H1 (cell line): ENCODE measurements around the gene VHLL. TPM values are rescaled to one million over a fixed set of nuclear protein-coding genes. Genes with fewer than 3 reads are reported as not detected.

Experiments used
- CTCF ChIA-PET: fragments of 300-600 bp; sonication (Branson Sonifier 250); formaldehyde crosslinking; loops from one replicate; lab custom pipeline; 2021; ENCODE audit not compliant: partially characterized antibody; lab: Charles Lee
- POLR2A ChIA-PET: fragments of 300-600 bp; sonication (Branson Sonifier 250); formaldehyde crosslinking; loops from one replicate; lab custom pipeline; 2021; ENCODE audit warnings: inconsistent platforms; ENCODE audit not compliant: partially characterized antibody; lab: Charles Lee
- DNase-seq, 2 experiments: peaks; one replicate each; pipeline versions ENCODE4 v3.0.0 to v3.0.0-alpha.2; 2010 to 2022; ENCODE audit warnings: low spot score in 2 of 2, low read depth in 1 of 2, mixed read lengths in 1 of 2
- FAIRE-seq: peaks from 2 replicates; lab custom pipeline; 2011; peaks lifted over from hg19 to GRCh38; lab: Jason Lieb, UNC
- H2AFZ ChIP-seq: 2 replicates; pipeline ENCODE4 v1.8.1; 2012; ENCODE audit warnings: low read length, inconsistent platforms
- H2AK5ac ChIP-seq: 2 replicates; pipeline ENCODE4 v1.6.1; 2013; ENCODE audit warnings: low read depth, low read length
- H2BK120ac ChIP-seq: replicated peaks from 2 replicates; pipeline ENCODE3; 2013; ENCODE audit warnings: low read depth, low read length, inconsistent platforms
- H2BK12ac ChIP-seq: 2 replicates; pipeline ENCODE4 v1.6.1; 2013; ENCODE audit warnings: low read depth, low read length
- H2BK15ac ChIP-seq: 2 replicates; pipeline ENCODE4 v1.6.1; 2013; ENCODE audit warnings: low read length
- H2BK20ac ChIP-seq: 2 replicates; pipeline ENCODE4 v1.6.1; 2013; ENCODE audit warnings: low read length
- H2BK5ac ChIP-seq: 2 replicates; pipeline ENCODE4 v1.6.1; 2013; ENCODE audit warnings: low read depth, low read length
- H3K14ac ChIP-seq: 2 replicates; pipeline ENCODE4 v1.6.1; 2013; ENCODE audit warnings: inconsistent platforms; ENCODE audit not compliant: insufficient read length
- H3K18ac ChIP-seq: 2 replicates; pipeline ENCODE4 v1.6.1; 2013; ENCODE audit warnings: low read length; ENCODE audit errors: extremely low read depth
- H3K23ac ChIP-seq: 2 replicates; pipeline ENCODE4 v1.6.1; 2013; ENCODE audit warnings: inconsistent platforms; ENCODE audit not compliant: insufficient read length
- H3K23me2 ChIP-seq: 2 replicates; pipeline ENCODE4 v1.6.1; 2013; ENCODE audit warnings: low read depth, low read length
- H3K27ac ChIP-seq: 2 replicates; pipeline ENCODE4 v1.6.1; 2011; ENCODE audit warnings: low read depth, low read length, inconsistent platforms
- H3K27me3 ChIP-seq, 4 experiments: replicated peaks in 1 of 4; 1 replicate in 1 of 4; 2 replicates in 3 of 4; pipeline versions ENCODE4 v1.6.1 to v1.8.1; 2011 to 2013; ENCODE audit warnings: low read length in 3 of 4, mild to moderate bottlenecking in 3 of 4, inconsistent platforms in 2 of 4, mixed read lengths in 2 of 4, moderate library complexity in 1 of 4; ENCODE audit not compliant: control insufficient read depth in 3 of 4, insufficient read depth in 3 of 4; ENCODE audit errors: extremely low read depth in 1 of 4
- H3K36me3 ChIP-seq, 4 experiments: 2 replicates each; pipeline versions ENCODE4 v1.6.1 to v1.8.1; 2011 to 2013; ENCODE audit warnings: mild to moderate bottlenecking in 4 of 4, low read length in 3 of 4, moderate library complexity in 2 of 4, control low read depth in 1 of 4, inconsistent platforms in 1 of 4; ENCODE audit not compliant: insufficient read depth in 4 of 4, control insufficient read depth in 2 of 4
- H3K4ac ChIP-seq: replicated peaks from 2 replicates; pipeline ENCODE3; 2013; ENCODE audit warnings: low read length, low read depth, mixed read lengths, inconsistent platforms; ENCODE audit not compliant: insufficient read length
- H3K4me1 ChIP-seq, 4 experiments: replicated peaks in 1 of 4; 1 replicate in 1 of 4; 2 replicates in 3 of 4; pipeline versions ENCODE4 v1.6.1 to v1.8.1; 2011 to 2013; ENCODE audit warnings: low read length in 3 of 4, inconsistent platforms in 2 of 4, mixed read lengths in 1 of 4; ENCODE audit not compliant: insufficient read depth in 4 of 4, control insufficient read depth in 3 of 4
- H3K4me2 ChIP-seq, 2 experiments: 2 replicates each; pipeline versions ENCODE4 v1.6.1 to v1.8.1; 2011 to 2013; ENCODE audit warnings: low read depth in 2 of 2, low read length in 2 of 2, control low read depth in 1 of 2, inconsistent platforms in 1 of 2, mild to moderate bottlenecking in 1 of 2; ENCODE audit not compliant: insufficient read depth in 1 of 2
- H3K4me3 ChIP-seq, 4 experiments: fragments of 200-600, 300-600 bp in 1 of 4; sonication (generic), shearing (Covaris generic), sonication (Bioruptor Twin) in 1 of 4; 2 replicates each; pipeline versions ENCODE4 v1.5.1 to v1.8.1; 2011 to 2016; ENCODE audit warnings: low read length in 4 of 4, low read depth in 3 of 4, control low read depth in 2 of 4, inconsistent platforms in 2 of 4, mild to moderate bottlenecking in 2 of 4, mixed read lengths in 1 of 4, moderate library complexity in 1 of 4; ENCODE audit not compliant: insufficient read depth in 2 of 4; ENCODE audit errors: extremely low read depth in 1 of 4
- H3K56ac ChIP-seq: replicated peaks from 2 replicates; pipeline ENCODE3; 2013; ENCODE audit warnings: low read depth, mild to moderate bottlenecking, mixed read lengths, low read length, inconsistent platforms; ENCODE audit not compliant: insufficient read length
- H3K79me1 ChIP-seq: 2 replicates; pipeline ENCODE4 v1.6.1; 2013; ENCODE audit warnings: low read depth, low read length, control low read depth
- H3K79me2 ChIP-seq, 2 experiments: 2 replicates each; pipeline versions ENCODE4 v1.6.1 to v1.8.1; 2012 to 2013; ENCODE audit warnings: low read length in 2 of 2, mild to moderate bottlenecking in 2 of 2, inconsistent platforms in 1 of 2; ENCODE audit not compliant: insufficient read depth in 2 of 2, control insufficient read depth in 1 of 2
- H3K9ac ChIP-seq, 4 experiments: replicated peaks in 1 of 4; 1 replicate in 1 of 4; 2 replicates in 3 of 4; pipeline versions ENCODE4 v1.6.1 to v1.8.1; 2011 to 2013; ENCODE audit warnings: low read depth in 3 of 4, low read length in 3 of 4, control low read depth in 2 of 4, mild to moderate bottlenecking in 2 of 4, moderate library complexity in 2 of 4, inconsistent platforms in 1 of 4; ENCODE audit errors: extremely low read depth in 1 of 4
- H3K9me3 ChIP-seq, 2 experiments: 2 replicates each; pipeline versions ENCODE4 v1.6.1 to v1.8.1; 2012 to 2013; ENCODE audit warnings: mild to moderate bottlenecking in 2 of 2, moderate library complexity in 2 of 2, control low read depth in 1 of 2, inconsistent platforms in 1 of 2, low read depth in 1 of 2, low read length in 1 of 2, mixed read lengths in 1 of 2; ENCODE audit not compliant: insufficient read depth in 2 of 2
- H4K20me1 ChIP-seq, 2 experiments: replicated peaks in 1 of 2; 2 replicates each; pipeline versions ENCODE3 to v1.8.1; 2011 to 2013; ENCODE audit warnings: inconsistent platforms in 2 of 2, low read length in 2 of 2, mild to moderate bottlenecking in 1 of 2; ENCODE audit not compliant: insufficient read depth in 2 of 2, control insufficient read depth in 1 of 2
- H4K5ac ChIP-seq: 2 replicates; pipeline ENCODE4 v1.6.1; 2013; ENCODE audit warnings: low read length, low read depth, mixed read lengths, inconsistent platforms; ENCODE audit not compliant: insufficient read length
- H4K8ac ChIP-seq: 2 replicates; pipeline ENCODE4 v1.8.0; 2013; ENCODE audit warnings: mild to moderate bottlenecking, moderate library complexity, low read length, inconsistent platforms; ENCODE audit not compliant: insufficient read depth; ENCODE audit errors: extremely low read depth
- H4K91ac ChIP-seq: replicated peaks from 2 replicates; pipeline ENCODE3; 2013; ENCODE audit warnings: low read length, mixed read lengths, inconsistent platforms; ENCODE audit not compliant: insufficient read length
- BRCA1 ChIP-seq: IDR thresholded peaks from 2 replicates; pipeline ENCODE4 v1.6.1; 2012; ENCODE audit warnings: low read depth, low read length, improper control_type of control experiment
- CHD2 ChIP-seq: IDR thresholded peaks from 2 replicates; pipeline ENCODE4 v1.6.1; 2012; ENCODE audit warnings: low read length, improper control_type of control experiment
- CREB1 ChIP-seq: IDR thresholded peaks from 2 replicates; pipeline ENCODE4 v1.6.1; 2012; ENCODE audit warnings: inconsistent platforms
- EP300 ChIP-seq, 2 experiments: IDR thresholded peaks; 1 replicate in 1 of 2; 2 replicates in 1 of 2; pipeline ENCODE4 v1.6.1; 2011 to 2012; ENCODE audit warnings: low read depth in 2 of 2, low read length in 2 of 2, mild to moderate bottlenecking in 2 of 2, borderline replicate concordance in 1 of 2, inconsistent platforms in 1 of 2, moderate library complexity in 1 of 2
- FOSL1 ChIP-seq: IDR thresholded peaks from 2 replicates; pipeline ENCODE4 v1.6.1; 2011; ENCODE audit warnings: mild to moderate bottlenecking, low read depth, low read length, moderate library complexity; ENCODE audit not compliant: insufficient read depth
- GTF2F1 ChIP-seq: IDR thresholded peaks from 2 replicates; pipeline ENCODE4 v1.6.1; 2012; ENCODE audit warnings: low read depth, low read length, improper control_type of control experiment, borderline replicate concordance
- HDAC6 ChIP-seq: IDR thresholded peaks from one replicate; pipeline ENCODE4 v1.7.1; 2012; ENCODE audit warnings: low read depth, mild to moderate bottlenecking, inconsistent platforms, low read length, moderate library complexity
- KDM5A ChIP-seq: fragments of 200-600 bp; IDR thresholded peaks from 2 replicates; pipeline ENCODE4 v1.7.1; 2012; ENCODE audit warnings: mild to moderate bottlenecking, low read length, inconsistent platforms, mixed read lengths
- RFX5 ChIP-seq: IDR thresholded peaks from 2 replicates; pipeline ENCODE4 v1.6.1; 2011; ENCODE audit warnings: low read depth, low read length, improper control_type of control experiment, borderline replicate concordance
- YY1 ChIP-seq: IDR thresholded peaks from 2 replicates; pipeline ENCODE4 v1.6.1; 2011; ENCODE audit warnings: low read depth, mild to moderate bottlenecking, low read length
- polyA plus RNA-seq, 7 experiments: library from polyadenylated mRNA; depleted of rRNA in 3 of 7; stranded (reverse) in 5 of 7; unstranded in 2 of 7; fragments of >200 nt in 5 of 7; fragments of 200-250 nt in 2 of 7; gene quantifications; 1 replicate in 5 of 7; 2 replicates in 1 of 7; 4 replicates in 1 of 7; pipeline versions ENCODE4 v1.2.1 to v1.2.3, GENCODE V29; 2011 to 2013; ENCODE audit warnings: missing spikeins in 2 of 7, mixed read lengths in 2 of 7
- total RNA-seq: library from RNA; stranded (reverse); fragmentation: NEBNext Ultra II Directional; extraction: Animal tissue kit (Norgen Biotek cat#: 25700); gene quantifications from 2 replicates; pipeline ENCODE4 v1.2.1, GENCODE V29; 2021
- TF ChIP-seq, protein P1 (sequence below): IDR thresholded peaks from 2 replicates; pipeline ENCODE4 v1.6.1; 2011; ENCODE audit warnings: low read length, improper control_type of control experiment
- TF ChIP-seq, protein P2 (sequence below), 3 experiments: IDR thresholded peaks; 1 replicate in 2 of 3; 2 replicates in 1 of 3; pipeline versions ENCODE4 v1.5.1 to v1.6.1; 2011; ENCODE audit warnings: low read length in 3 of 3, mild to moderate bottlenecking in 3 of 3, inconsistent platforms in 2 of 3, low read depth in 1 of 3, moderate library complexity in 1 of 3; ENCODE audit not compliant: insufficient read depth in 1 of 3; ENCODE audit errors: control extremely low read depth in 1 of 3

VHLL gene
- total and polyA plus RNA-seq, 2 of the 8 experiments (the other 6 are each of a cell fraction or from before 2014, with no cell fraction given): not detected

DNA sequence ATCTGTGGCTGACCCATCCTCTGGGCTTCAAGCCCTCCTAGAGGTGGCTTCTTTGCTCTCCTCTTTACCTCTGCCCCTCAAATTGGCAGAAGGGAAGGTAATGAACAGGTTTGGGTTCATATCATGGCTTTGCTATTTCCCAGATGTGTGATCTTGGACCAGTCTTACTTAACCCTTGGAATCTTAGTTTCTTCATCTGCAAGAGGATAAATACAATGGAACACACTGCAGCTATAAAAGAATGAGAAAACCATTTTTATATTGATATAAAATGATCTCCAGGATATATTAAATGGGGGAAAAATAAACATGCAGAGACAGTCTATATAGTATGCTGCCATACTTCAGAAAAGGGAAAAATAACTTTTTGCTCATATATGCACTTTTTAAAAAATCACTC lies 9.2 kb downstream of the VHLL start:
- Histone ChIP-seq H2AK5ac (no peak overlapping the region), H3K79me1 (0 out of 2 replicates have a peak, but pooled peaks cover 1% of the 10 kb centered on the region), H3K4ac (no peak overlapping the region), H2BK20ac (no peak overlapping the region), H3K4me3 (no peak overlapping the region), H3K23ac (no peak overlapping the region), H3K79me2 (no peaks in the 10 kb centered on the region), H3K14ac (no peak overlapping the region), H3K27ac (no peak overlapping the region), H3K9ac (no peak overlapping the region), H3K9me3 (no peaks in the 10 kb centered on the region), H3K27me3 (no peaks in the 10 kb centered on the region), H3K18ac (no peak overlapping the region), H3K4me1 (peaks cover 0 to 7% (median under 1%) of the 10 kb centered on the region in 4 experiments; a peak in 2 of 7 replicates), H4K5ac (no peak overlapping the region), H2BK15ac (no peak overlapping the region), H4K91ac (no peak overlapping the region), H4K8ac (no peak overlapping the region), H2BK5ac (no peak overlapping the region), H2BK120ac (no peak overlapping the region), H2AFZ (no peak overlapping the region), H3K56ac (no peak overlapping the region), H3K23me2 (peaks cover 2% of the 10 kb centered on the region; the same call in 1 of the 2 replicates), H4K20me1 (peaks cover 0 to 3% of the 10 kb centered on the region in 2 experiments), H3K4me2 (no peak overlapping the region), H2BK12ac (no peak overlapping the region), H3K36me3 (peaks cover 0 to 7% (median 0%) of the 10 kb centered on the region in 4 experiments; a peak in 2 of 8 replicates)
- CTCF ChIA-PET: no interaction called here
- no peak for DNase-seq
- FAIRE-seq: no peak
- POLR2A ChIA-PET: interaction anchor here (1.6 to 2.9 kb wide), 2 partner anchors 8 to 23 kb away, joined by 5 to 31 read pairs; partner anchors contain the start of gene SMG5
- no peak for TF ChIP-seq GTF2F1
- TF ChIP-seq HDAC6: no peak
- no peak for TF ChIP-seq CREB1
- no peak for TF ChIP-seq EP300 (IDR thresholded peaks at IDR 0.05; ENCODE audit: borderline replicate concordance in 1 of 2, low read depth in 2 of 2, low read length in 2 of 2)
- no peak for TF ChIP-seq FOSL1
- TF ChIP-seq, protein P1, sequence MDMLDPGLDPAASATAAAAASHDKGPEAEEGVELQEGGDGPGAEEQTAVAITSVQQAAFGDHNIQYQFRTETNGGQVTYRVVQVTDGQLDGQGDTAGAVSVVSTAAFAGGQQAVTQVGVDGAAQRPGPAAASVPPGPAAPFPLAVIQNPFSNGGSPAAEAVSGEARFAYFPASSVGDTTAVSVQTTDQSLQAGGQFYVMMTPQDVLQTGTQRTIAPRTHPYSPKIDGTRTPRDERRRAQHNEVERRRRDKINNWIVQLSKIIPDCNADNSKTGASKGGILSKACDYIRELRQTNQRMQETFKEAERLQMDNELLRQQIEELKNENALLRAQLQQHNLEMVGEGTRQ: no peak
- TF ChIP-seq YY1: no peak
- no peak for TF ChIP-seq RFX5
- no peak for TF ChIP-seq KDM5A
- TF ChIP-seq CHD2: no peak
- TF ChIP-seq, protein P2, sequence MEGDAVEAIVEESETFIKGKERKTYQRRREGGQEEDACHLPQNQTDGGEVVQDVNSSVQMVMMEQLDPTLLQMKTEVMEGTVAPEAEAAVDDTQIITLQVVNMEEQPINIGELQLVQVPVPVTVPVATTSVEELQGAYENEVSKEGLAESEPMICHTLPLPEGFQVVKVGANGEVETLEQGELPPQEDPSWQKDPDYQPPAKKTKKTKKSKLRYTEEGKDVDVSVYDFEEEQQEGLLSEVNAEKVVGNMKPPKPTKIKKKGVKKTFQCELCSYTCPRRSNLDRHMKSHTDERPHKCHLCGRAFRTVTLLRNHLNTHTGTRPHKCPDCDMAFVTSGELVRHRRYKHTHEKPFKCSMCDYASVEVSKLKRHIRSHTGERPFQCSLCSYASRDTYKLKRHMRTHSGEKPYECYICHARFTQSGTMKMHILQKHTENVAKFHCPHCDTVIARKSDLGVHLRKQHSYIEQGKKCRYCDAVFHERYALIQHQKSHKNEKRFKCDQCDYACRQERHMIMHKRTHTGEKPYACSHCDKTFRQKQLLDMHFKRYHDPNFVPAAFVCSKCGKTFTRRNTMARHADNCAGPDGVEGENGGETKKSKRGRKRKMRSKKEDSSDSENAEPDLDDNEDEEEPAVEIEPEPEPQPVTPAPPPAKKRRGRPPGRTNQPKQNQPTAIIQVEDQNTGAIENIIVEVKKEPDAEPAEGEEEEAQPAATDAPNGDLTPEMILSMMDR (IDR thresholded peaks at IDR 0.05; ENCODE audit: control extremely low read depth in 1 of 3, insufficient read depth in 1 of 3, low read depth in 1 of 3, low read length in 3 of 3): no peak
- no peak for TF ChIP-seq BRCA1
